GM23248 (cell line): ENCODE results near the gene HMCN1. TPM values are rescaled to one million over a fixed set of nuclear protein-coding genes. Genes with fewer than 3 reads are reported as not detected.
A peak's percentile ranks its signal among the peaks of the same experiment; 100 is the strongest.

Source experiments
- DNase-seq: peaks from one replicate; pipeline ENCODE4 v3.0.0-alpha.2; 2015
- H2AFZ ChIP-seq: fragments of 200-600 bp; sonication (generic); 2 replicates; pipeline ENCODE4 v1.6.1; 2016; ENCODE audit warnings: antibody characterized with exemption
- H3F3A ChIP-seq: fragments of 200-600 bp; sonication (generic); 2 replicates; pipeline ENCODE4 v1.6.1; 2016; ENCODE audit warnings: mild to moderate bottlenecking, antibody characterized with exemption, mixed run types; ENCODE audit not compliant: insufficient read depth
- H3K27ac ChIP-seq: fragments of 200-600 bp; sonication (generic); 2 replicates; pipeline ENCODE4 v1.5.1; 2016; ENCODE audit warnings: mild to moderate bottlenecking
- H3K27me3 ChIP-seq: fragments of 200-600 bp; sonication (generic); replicated peaks from 2 replicates; pipeline ENCODE4 v1.6.1; 2016; ENCODE audit warnings: mild to moderate bottlenecking; ENCODE audit not compliant: insufficient read depth
- H3K36me3 ChIP-seq: fragments of 200-600 bp; sonication (generic); 2 replicates; pipeline ENCODE4 v1.6.1; 2016; ENCODE audit warnings: low read depth, mild to moderate bottlenecking
- H3K4me1 ChIP-seq: fragments of 200-600 bp; sonication (generic); 2 replicates; pipeline ENCODE4 v1.6.1; 2016; ENCODE audit warnings: mild to moderate bottlenecking; ENCODE audit not compliant: insufficient read depth
- H3K4me2 ChIP-seq: fragments of 200-600 bp; sonication (generic); one replicate; pipeline ENCODE4 v1.6.1; 2016; ENCODE audit warnings: mild to moderate bottlenecking; ENCODE audit not compliant: unreplicated experiment
- H3K4me3 ChIP-seq: fragments of 200-600 bp; sonication (generic); 2 replicates; pipeline ENCODE4 v1.5.1; 2016; ENCODE audit warnings: mild to moderate bottlenecking
- H3K79me2 ChIP-seq: fragments of 200-600 bp; sonication (generic); 2 replicates; pipeline ENCODE4 v1.6.1; 2016; ENCODE audit warnings: mild to moderate bottlenecking; ENCODE audit not compliant: insufficient read depth
- H3K9ac ChIP-seq: fragments of 200-600 bp; sonication (generic); 2 replicates; pipeline ENCODE4 v1.6.1; 2016; ENCODE audit warnings: mild to moderate bottlenecking
- H3K9me2 ChIP-seq: fragments of 200-600 bp; sonication (generic); 2 replicates; pipeline ENCODE4 v1.6.1; 2016; ENCODE audit warnings: mixed run types, mild to moderate bottlenecking, moderate library complexity; ENCODE audit not compliant: insufficient read depth
- H3K9me3 ChIP-seq: fragments of 200-600 bp; sonication (generic); one replicate; pipeline ENCODE4 v1.6.1; 2017; ENCODE audit warnings: low read depth
- H4K20me1 ChIP-seq: fragments of 200-600 bp; sonication (generic); 2 replicates; pipeline ENCODE4 v1.6.0; 2016; ENCODE audit not compliant: insufficient read depth
- EZH2 ChIP-seq: fragments of 200-600 bp; sonication (generic); IDR thresholded peaks from 2 replicates; pipeline ENCODE4 v1.6.1; 2018; ENCODE audit warnings: antibody characterized with exemption, mild to moderate bottlenecking; ENCODE audit not compliant: insufficient read depth, poor library complexity, severe bottlenecking
- EZH2phosphoT487 ChIP-seq: fragments of 200-600 bp; sonication (generic); IDR thresholded peaks from 2 replicates; pipeline ENCODE4 v1.6.1; 2018; ENCODE audit warnings: antibody characterized with exemption, moderate library complexity, mild to moderate bottlenecking, low read depth; ENCODE audit not compliant: insufficient read depth
- WGBS, 2 experiments: methylation state at CpG; one replicate each; pipeline ENCODE4 v1.1.6; 2015 to 2017; ENCODE audit warnings: low lambda C conversion rate in 2 of 2, low coverage in 1 of 2; ENCODE audit errors: missing lambda C conversion rate in 2 of 2; 5-methylcytosine and 5-hydroxymethylcytosine counted together
- in situ Hi-C: fragments of 300-500 bp; cut with MboI; formaldehyde crosslinking; loops from 2 replicates; pipeline ENCODE4 v1.15.0; 2020
- polyA plus RNA-seq: library from polyadenylated mRNA; unstranded; fragments of >200 nt; fragmentation: Nextera tagmentation; extraction: Ambion mirVana; gene quantifications from 2 replicates; pipeline ENCODE4 v1.2.1, GENCODE V29; 2016
- total RNA-seq: library from RNA; depleted of rRNA; stranded (reverse); fragments of >200 nt; shearing (Covaris generic); gene quantifications from 2 replicates; pipeline ENCODE4 v1.2.3, GENCODE V29; 2014

The HMCN1 gene
- total and polyA plus RNA-seq, 2 experiments from 2014 or later, result 1.8 to 5.2 TPM

- Histone ChIP-seq H3K79me2 (no peaks in the 10 kb centered on the region), H3K9ac (no peak overlapping the region), H2AFZ (no peak overlapping the region), H3K9me3 (no peaks in the 10 kb centered on the region), H3F3A (no peaks in the 10 kb centered on the region), H3K4me1 (peaks cover 14% of the 10 kb centered on the region; the same call in 1 of the 2 replicates), H3K27me3 (no peaks in the 10 kb centered on the region), H3K9me2 (no peaks in the 10 kb centered on the region), H3K4me2 (no peak overlapping the region), H3K36me3 (no peaks in the 10 kb centered on the region), H3K27ac (no peak overlapping the region), H3K4me3 (no peak overlapping the region), H4K20me1 (no peaks in the 10 kb centered on the region)
- DNase-seq, result peak; percentile 67
- TF ChIP-seq EZH2phosphoT487 (no peak), EZH2 (no peak)
- 81 to 85% methylated on average over 1 of the region's 1 CpG for WGBS, 2 experiments
- in situ Hi-C loops, result no loop called here
Observed at GRCh38 chr1:186009039-186009737, 275.0 kb downstream of the HMCN1 start.

GRCh38 chr1:186014370-186015037, 280.3 kb downstream of the HMCN1 start:
- no peak overlapping the region for H3K9ac ChIP-seq
- in situ Hi-C loops, result no loop called here
- no peak overlapping the region for H3K4me3 ChIP-seq
- TF ChIP-seq EZH2phosphoT487 (0 out of 2 replicates have a peak, but pooled peaks have one; percentile 29), EZH2 (no peak)
- H3K36me3 ChIP-seq, result no peaks in the 10 kb centered on the region
- H3F3A ChIP-seq, result peaks cover 13% of the 10 kb centered on the region; the same call in 1 of the 2 replicates
- H3K79me2 ChIP-seq, result no peaks in the 10 kb centered on the region
- no peak overlapping the region for H3K27ac ChIP-seq
- peaks cover 19% of the 10 kb centered on the region for H3K4me1 ChIP-seq
- H3K9me3 ChIP-seq, result no peaks in the 10 kb centered on the region
- no peaks in the 10 kb centered on the region for H3K9me2 ChIP-seq
- no peaks in the 10 kb centered on the region for H4K20me1 ChIP-seq
- DNase-seq, result peak; percentile 54
- H3K4me2 ChIP-seq, result peak overlapping the region; percentile 49
- H3K27me3 ChIP-seq, result no peaks in the 10 kb centered on the region
- H2AFZ ChIP-seq, result no peak overlapping the region

- Histone ChIP-seq H3K4me1 (peaks cover 19% of the 10 kb centered on the region), H2AFZ (no peak overlapping the region), H4K20me1 (no peaks in the 10 kb centered on the region), H3K27me3 (no peaks in the 10 kb centered on the region), H3K4me2 (no peak overlapping the region), H3K79me2 (no peaks in the 10 kb centered on the region), H3K27ac (no peak overlapping the region), H3K36me3 (no peaks in the 10 kb centered on the region), H3K9me2 (no peaks in the 10 kb centered on the region), H3K4me3 (no peak overlapping the region), H3F3A (peaks cover 13% of the 10 kb centered on the region; the same call in 1 of the 2 replicates), H3K9ac (no peak overlapping the region), H3K9me3 (no peaks in the 10 kb centered on the region)
- TF ChIP-seq EZH2phosphoT487 (no peak), EZH2 (no peak)
- in situ Hi-C loops, result no loop called here
- DNase-seq, result no peak
Observed at GRCh38 chr1:186016856-186017255, 282.7 kb downstream of the HMCN1 start.

- Histone ChIP-seq H3K4me3 (no peak overlapping the region), H4K20me1 (no peaks in the 10 kb centered on the region), H3K27ac (no peak overlapping the region), H3K27me3 (no peaks in the 10 kb centered on the region), H3K9me2 (no peaks in the 10 kb centered on the region), H3K9me3 (no peaks in the 10 kb centered on the region), H3F3A (no peaks in the 10 kb centered on the region), H3K79me2 (no peaks in the 10 kb centered on the region), H3K4me2 (no peak overlapping the region), H2AFZ (no peak overlapping the region), H3K4me1 (no peaks in the 10 kb centered on the region), H3K36me3 (no peaks in the 10 kb centered on the region), H3K9ac (no peak overlapping the region)
- TF ChIP-seq EZH2phosphoT487, result no peak
- DNase-seq, result no peak
- in situ Hi-C loops, result no loop called here
- 89 to 100% methylated on average over 1 of the region's 1 CpG for WGBS, 2 experiments
Observed at GRCh38 chr1:186022184-186022583, 288.0 kb downstream of the HMCN1 start.
